Astrocyte (in vitro differentiated cells and primary cell): Measurements from ENCODE around the gene CPM. TPM values are rescaled to one million over a fixed set of nuclear protein-coding genes. Genes with fewer than 3 reads are reported as not detected.

Experiments used
- DNase-seq: peaks from one replicate; pipeline ENCODE4 v3.0.0-alpha.2; 2010; ENCODE audit warnings: low read depth
- FAIRE-seq: peaks from 2 replicates; lab custom pipeline; 2011; peaks lifted over from hg19 to GRCh38; lab: Jason Lieb, UNC
- H2AFZ ChIP-seq: 2 replicates; pipeline ENCODE4 v1.6.0; 2012; ENCODE audit warnings: low read depth, low read length, inconsistent platforms
- H3K27ac ChIP-seq: 2 replicates; pipeline ENCODE4 v1.5.1; 2011; ENCODE audit warnings: low read depth, low read length, inconsistent platforms
- H3K27me3 ChIP-seq: 2 replicates; pipeline ENCODE4 v1.6.0; 2011; ENCODE audit warnings: low read length, inconsistent platforms; ENCODE audit not compliant: insufficient read depth
- H3K36me3 ChIP-seq: 2 replicates; pipeline ENCODE4 v1.5.1; 2011; ENCODE audit warnings: low read length, inconsistent platforms; ENCODE audit not compliant: insufficient read depth
- H3K4me1 ChIP-seq: 2 replicates; pipeline ENCODE4 v1.5.1; 2011; ENCODE audit warnings: low read length, inconsistent platforms; ENCODE audit not compliant: insufficient read depth
- H3K4me2 ChIP-seq: 2 replicates; pipeline ENCODE4 v1.6.0; 2012; ENCODE audit warnings: low read length, inconsistent platforms
- H3K4me3 ChIP-seq: 2 replicates; pipeline ENCODE4 v1.5.1; 2011; ENCODE audit warnings: low read depth, mild to moderate bottlenecking, low read length, inconsistent platforms; ENCODE audit not compliant: insufficient read depth
- H3K79me2 ChIP-seq: 2 replicates; pipeline ENCODE4 v1.6.0; 2012; ENCODE audit warnings: mild to moderate bottlenecking, low read length, inconsistent platforms; ENCODE audit not compliant: insufficient read depth
- H3K9ac ChIP-seq: 2 replicates; pipeline ENCODE4 v1.6.0; 2012; ENCODE audit warnings: mild to moderate bottlenecking, low read length, inconsistent platforms
- H3K9me3 ChIP-seq: 2 replicates; pipeline ENCODE4 v1.5.1; 2012; ENCODE audit warnings: low read depth, mild to moderate bottlenecking, low read length, inconsistent platforms; ENCODE audit not compliant: insufficient read depth
- H4K20me1 ChIP-seq: 2 replicates; pipeline ENCODE4 v1.6.0; 2012; ENCODE audit warnings: low read length, inconsistent platforms; ENCODE audit not compliant: insufficient read depth
- H3K27ac Mint-ChIP-seq: one replicate; pipeline ENCODE4 v1.8.0; 2021; ENCODE audit warnings: mild to moderate bottlenecking, mixed read lengths; ENCODE audit not compliant: unreplicated experiment
- H3K27me3 Mint-ChIP-seq: one replicate; pipeline ENCODE4 v1.8.0; 2021; ENCODE audit warnings: low read depth, mixed read lengths; ENCODE audit not compliant: unreplicated experiment
- H3K36me3 Mint-ChIP-seq: one replicate; pipeline ENCODE4 v1.8.0; 2021; ENCODE audit warnings: low read depth, mixed read lengths; ENCODE audit not compliant: unreplicated experiment
- H3K4me1 Mint-ChIP-seq: one replicate; pipeline ENCODE4 v1.8.0; 2021; ENCODE audit warnings: low read depth, mixed read lengths; ENCODE audit not compliant: unreplicated experiment
- H3K4me3 Mint-ChIP-seq: one replicate; pipeline ENCODE4 v1.8.0; 2021; ENCODE audit warnings: mild to moderate bottlenecking, moderate library complexity, mixed read lengths; ENCODE audit not compliant: unreplicated experiment
- H3K9me3 Mint-ChIP-seq: one replicate; pipeline ENCODE4 v1.8.0; 2021; ENCODE audit warnings: mild to moderate bottlenecking, mixed read lengths; ENCODE audit not compliant: unreplicated experiment
- EZH2 ChIP-seq: IDR thresholded peaks from 2 replicates; pipeline ENCODE4 v1.6.1; 2012; ENCODE audit warnings: mild to moderate bottlenecking, low read length, inconsistent platforms; ENCODE audit not compliant: insufficient read depth
- total RNA-seq: library from RNA; stranded (reverse); gene quantifications from 2 replicates; pipeline ENCODE4 v1.2.1, GENCODE V29; 2021
- TF ChIP-seq, protein P1 (sequence below): IDR thresholded peaks from 2 replicates; pipeline ENCODE4 v1.5.1; 2011; ENCODE audit warnings: low read depth, mild to moderate bottlenecking, inconsistent platforms, low read length, moderate library complexity; ENCODE audit not compliant: insufficient read depth

Gene CPM
- total RNA-seq, 1 donor from 2014 or later = 2.7 TPM

GRCh38 chr12:68809190-68810026 is 123.6 kb downstream of the CPM start:
- H3K4me1 Mint-ChIP-seq = peaks cover 13% of the 10 kb centered on the region
- TF ChIP-seq, protein P1, sequence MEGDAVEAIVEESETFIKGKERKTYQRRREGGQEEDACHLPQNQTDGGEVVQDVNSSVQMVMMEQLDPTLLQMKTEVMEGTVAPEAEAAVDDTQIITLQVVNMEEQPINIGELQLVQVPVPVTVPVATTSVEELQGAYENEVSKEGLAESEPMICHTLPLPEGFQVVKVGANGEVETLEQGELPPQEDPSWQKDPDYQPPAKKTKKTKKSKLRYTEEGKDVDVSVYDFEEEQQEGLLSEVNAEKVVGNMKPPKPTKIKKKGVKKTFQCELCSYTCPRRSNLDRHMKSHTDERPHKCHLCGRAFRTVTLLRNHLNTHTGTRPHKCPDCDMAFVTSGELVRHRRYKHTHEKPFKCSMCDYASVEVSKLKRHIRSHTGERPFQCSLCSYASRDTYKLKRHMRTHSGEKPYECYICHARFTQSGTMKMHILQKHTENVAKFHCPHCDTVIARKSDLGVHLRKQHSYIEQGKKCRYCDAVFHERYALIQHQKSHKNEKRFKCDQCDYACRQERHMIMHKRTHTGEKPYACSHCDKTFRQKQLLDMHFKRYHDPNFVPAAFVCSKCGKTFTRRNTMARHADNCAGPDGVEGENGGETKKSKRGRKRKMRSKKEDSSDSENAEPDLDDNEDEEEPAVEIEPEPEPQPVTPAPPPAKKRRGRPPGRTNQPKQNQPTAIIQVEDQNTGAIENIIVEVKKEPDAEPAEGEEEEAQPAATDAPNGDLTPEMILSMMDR = no peak
- H3K36me3 ChIP-seq = peaks cover 28% of the 10 kb centered on the region
- H3K4me2 ChIP-seq = peak overlapping the region; percentile 95
- peak overlapping the region; percentile 95 for H3K27ac Mint-ChIP-seq
- H3K9me3 Mint-ChIP-seq = no peaks in the 10 kb centered on the region
- peak overlapping the region; percentile 99 for H3K27ac ChIP-seq
- H3K27me3 ChIP-seq = no peaks in the 10 kb centered on the region
- peak overlapping the region; percentile 91 for H3K4me3 Mint-ChIP-seq
- no peaks in the 10 kb centered on the region for H3K27me3 Mint-ChIP-seq
- H3K9me3 ChIP-seq = no peaks in the 10 kb centered on the region
- peaks cover 8% of the 10 kb centered on the region for H3K4me1 ChIP-seq
- H3K9ac ChIP-seq = peak overlapping the region; percentile 100
- H3K79me2 ChIP-seq = peaks cover 63% of the 10 kb centered on the region
- H3K36me3 Mint-ChIP-seq = peaks cover 23% of the 10 kb centered on the region
- FAIRE-seq = no peak
- H2AFZ ChIP-seq = no peak overlapping the region
- peaks cover 43% of the 10 kb centered on the region for H4K20me1 ChIP-seq
- no peak for DNase-seq
- peak overlapping the region; percentile 98 for H3K4me3 ChIP-seq

DNA sequence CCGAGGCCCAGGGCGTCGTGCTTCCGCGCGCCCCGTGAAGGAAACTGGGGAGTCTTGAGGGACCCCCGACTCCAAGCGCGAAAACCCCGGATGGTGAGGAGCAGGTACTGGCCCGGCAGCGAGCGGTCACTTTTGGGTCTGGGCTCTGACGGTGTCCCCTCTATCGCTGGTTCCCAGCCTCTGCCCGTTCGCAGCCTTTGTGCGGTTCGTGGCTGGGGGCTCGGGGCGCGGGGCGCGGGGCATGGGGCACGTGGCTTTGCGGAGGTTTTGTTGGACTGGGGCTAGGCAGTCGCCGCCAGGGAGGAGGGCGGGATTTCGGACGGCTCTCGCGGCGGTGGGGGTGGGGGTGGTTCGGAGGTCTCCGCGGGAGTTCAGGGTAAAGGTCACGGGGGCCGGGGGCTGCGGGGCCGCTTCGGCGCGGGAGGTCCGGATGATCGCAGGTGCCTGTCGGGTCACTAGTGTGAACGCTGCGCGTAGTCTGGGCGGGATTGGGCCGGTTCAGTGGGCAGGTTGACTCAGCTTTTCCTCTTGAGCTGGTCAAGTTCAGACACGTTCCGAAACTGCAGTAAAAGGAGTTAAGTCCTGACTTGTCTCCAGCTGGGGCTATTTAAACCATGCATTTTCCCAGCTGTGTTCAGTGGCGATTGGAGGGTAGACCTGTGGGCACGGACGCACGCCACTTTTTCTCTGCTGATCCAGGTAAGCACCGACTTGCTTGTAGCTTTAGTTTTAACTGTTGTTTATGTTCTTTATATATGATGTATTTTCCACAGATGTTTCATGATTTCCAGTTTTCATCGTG is 124.4 kb downstream of the CPM start:
- Mint-ChIP-seq H3K4me3 (peak overlapping the region; percentile 91), H3K27me3 (no peaks in the 10 kb centered on the region), H3K36me3 (peaks cover 23% of the 10 kb centered on the region), H3K27ac (peak overlapping the region; percentile 95), H3K9me3 (no peaks in the 10 kb centered on the region), H3K4me1 (peaks cover 13% of the 10 kb centered on the region)
- FAIRE-seq = no peak
- Histone ChIP-seq H3K4me1 (peaks cover 8% of the 10 kb centered on the region), H3K4me3 (peak overlapping the region; percentile 98), H3K27me3 (no peaks in the 10 kb centered on the region), H3K9me3 (no peaks in the 10 kb centered on the region), H3K9ac (peak overlapping the region; percentile 100), H2AFZ (peak overlapping the region; percentile 85), H3K4me2 (peak overlapping the region; percentile 95), H3K36me3 (peaks cover 21% of the 10 kb centered on the region), H3K27ac (peak overlapping the region; percentile 99), H4K20me1 (peaks cover 34% of the 10 kb centered on the region), H3K79me2 (peaks cover 54% of the 10 kb centered on the region)
- DNase-seq = peak; percentile 92
- no peak for TF ChIP-seq EZH2
- TF ChIP-seq, protein P1 = no peak
